Lower lobe of right lung (tissue), 2 donors: ENCODE results near the gene FANCC. TPM values are rescaled to one million over a fixed set of nuclear protein-coding genes. Genes with fewer than 3 reads are reported as not detected.

Experiments
- ATAC-seq, 2 donors: fragments of 200-7000 bp; cut with Tn5 transposase; one replicate each; pipeline ENCODE4 v1.9.1; 2020 to 2022; ENCODE audit warnings: mild to moderate bottlenecking in 2 of 2, moderate library complexity in 2 of 2
- DNase-seq: peaks from one replicate; pipeline ENCODE4 v3.0.0-alpha.2; 2020
- H3K27ac ChIP-seq: fragments of 200-600 bp; one replicate; pipeline ENCODE4 v1.8.0; 2022
- H3K27me3 ChIP-seq: fragments of 200-600 bp; one replicate; pipeline ENCODE4 v1.8.0; 2022; ENCODE audit warnings: low read depth
- H3K36me3 ChIP-seq: fragments of 200-600 bp; one replicate; pipeline ENCODE4 v1.8.0; 2022; ENCODE audit warnings: mild to moderate bottlenecking
- H3K4me1 ChIP-seq: fragments of 200-600 bp; one replicate; pipeline ENCODE4 v1.8.0; 2022
- H3K4me3 ChIP-seq: fragments of 200-600 bp; one replicate; pipeline ENCODE4 v1.8.0; 2022; ENCODE audit warnings: mild to moderate bottlenecking
- H3K9me3 ChIP-seq: fragments of 200-600 bp; one replicate; pipeline ENCODE4 v1.8.0; 2022
- intact Hi-C: fragments of 100-400 bp; cut with DNase I; formaldehyde crosslinking; loops from one replicate; pipeline ENCODE4 v1.11.0; 2022
- total RNA-seq: library from RNA; stranded (reverse); fragmentation: NEBNext Ultra II Directional; extraction: Animal tissue kit (Norgen Biotek cat#: 25700); gene quantifications from one replicate; pipeline ENCODE4 v1.2.1, GENCODE V29; 2021
- TF ChIP-seq, protein P1 (sequence below): fragments of 200-600 bp; IDR thresholded peaks from one replicate; pipeline ENCODE4 v1.8.0; 2022; ENCODE audit warnings: antibody characterized with exemption, mild to moderate bottlenecking
- donor health status: DM: no; HTN: yes; CAD: no; lungs with severe emphysema.

The FANCC gene
- total RNA-seq, 1 donor from 2014 or later, result 11.3 TPM

DNA sequence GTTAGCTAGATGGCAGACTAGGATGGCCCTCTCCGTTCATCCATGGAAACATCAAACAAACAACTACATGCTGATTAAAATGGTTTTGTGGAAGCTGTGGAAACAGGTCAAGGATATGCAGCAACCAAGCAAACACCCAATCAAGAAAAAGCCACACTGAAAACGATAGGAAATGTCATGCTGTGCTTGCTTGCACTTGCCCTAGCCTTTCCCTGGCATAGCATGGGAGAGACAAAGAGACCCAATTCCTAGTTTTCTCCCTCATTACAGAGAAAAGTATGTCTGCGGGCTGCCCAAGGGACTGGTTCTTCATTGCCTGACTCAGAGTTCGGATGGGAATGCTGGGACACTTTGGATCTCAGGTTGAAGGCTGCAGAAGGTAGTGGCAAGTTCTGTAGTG is 98.7 kb downstream of the FANCC start:
- intact Hi-C loops, result no loop called here
- no peak for ATAC-seq
- Histone ChIP-seq H3K27ac (no peak overlapping the region), H3K27me3 (no peaks in the 10 kb centered on the region), H3K9me3 (no peaks in the 10 kb centered on the region), H3K36me3 (no peaks in the 10 kb centered on the region), H3K4me1 (no peaks in the 10 kb centered on the region), H3K4me3 (no peak overlapping the region)
- no peak for DNase-seq
- TF ChIP-seq, protein P1, sequence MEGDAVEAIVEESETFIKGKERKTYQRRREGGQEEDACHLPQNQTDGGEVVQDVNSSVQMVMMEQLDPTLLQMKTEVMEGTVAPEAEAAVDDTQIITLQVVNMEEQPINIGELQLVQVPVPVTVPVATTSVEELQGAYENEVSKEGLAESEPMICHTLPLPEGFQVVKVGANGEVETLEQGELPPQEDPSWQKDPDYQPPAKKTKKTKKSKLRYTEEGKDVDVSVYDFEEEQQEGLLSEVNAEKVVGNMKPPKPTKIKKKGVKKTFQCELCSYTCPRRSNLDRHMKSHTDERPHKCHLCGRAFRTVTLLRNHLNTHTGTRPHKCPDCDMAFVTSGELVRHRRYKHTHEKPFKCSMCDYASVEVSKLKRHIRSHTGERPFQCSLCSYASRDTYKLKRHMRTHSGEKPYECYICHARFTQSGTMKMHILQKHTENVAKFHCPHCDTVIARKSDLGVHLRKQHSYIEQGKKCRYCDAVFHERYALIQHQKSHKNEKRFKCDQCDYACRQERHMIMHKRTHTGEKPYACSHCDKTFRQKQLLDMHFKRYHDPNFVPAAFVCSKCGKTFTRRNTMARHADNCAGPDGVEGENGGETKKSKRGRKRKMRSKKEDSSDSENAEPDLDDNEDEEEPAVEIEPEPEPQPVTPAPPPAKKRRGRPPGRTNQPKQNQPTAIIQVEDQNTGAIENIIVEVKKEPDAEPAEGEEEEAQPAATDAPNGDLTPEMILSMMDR, result no peak

DNA sequence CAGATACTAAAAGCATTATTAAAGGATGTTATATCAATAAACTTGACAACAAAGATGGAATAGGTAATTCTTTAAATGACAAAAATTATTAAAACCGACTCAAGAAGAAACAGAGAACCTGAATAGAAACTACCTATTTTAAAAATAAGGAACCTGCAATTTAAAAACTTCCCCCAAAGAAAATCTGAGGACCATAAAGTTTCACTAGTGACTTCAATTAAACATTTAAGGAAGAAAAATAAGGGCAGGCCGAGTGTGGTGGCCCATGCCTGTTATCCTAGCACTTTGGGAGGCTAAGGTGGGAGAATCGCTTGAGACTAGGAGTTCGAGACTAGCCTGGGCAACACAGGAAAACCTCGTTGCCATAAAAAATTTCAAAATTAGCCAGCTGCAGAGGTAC is 99.6 kb downstream of the FANCC start:
- Histone ChIP-seq H3K4me1 (no peaks in the 10 kb centered on the region), H3K27ac (no peak overlapping the region), H3K4me3 (no peak overlapping the region), H3K9me3 (no peaks in the 10 kb centered on the region), H3K36me3 (no peaks in the 10 kb centered on the region), H3K27me3 (no peaks in the 10 kb centered on the region)
- TF ChIP-seq, protein P1, result no peak
- ATAC-seq (no peak), DNase-seq (no peak)
- intact Hi-C loops, result no loop called here

DNA sequence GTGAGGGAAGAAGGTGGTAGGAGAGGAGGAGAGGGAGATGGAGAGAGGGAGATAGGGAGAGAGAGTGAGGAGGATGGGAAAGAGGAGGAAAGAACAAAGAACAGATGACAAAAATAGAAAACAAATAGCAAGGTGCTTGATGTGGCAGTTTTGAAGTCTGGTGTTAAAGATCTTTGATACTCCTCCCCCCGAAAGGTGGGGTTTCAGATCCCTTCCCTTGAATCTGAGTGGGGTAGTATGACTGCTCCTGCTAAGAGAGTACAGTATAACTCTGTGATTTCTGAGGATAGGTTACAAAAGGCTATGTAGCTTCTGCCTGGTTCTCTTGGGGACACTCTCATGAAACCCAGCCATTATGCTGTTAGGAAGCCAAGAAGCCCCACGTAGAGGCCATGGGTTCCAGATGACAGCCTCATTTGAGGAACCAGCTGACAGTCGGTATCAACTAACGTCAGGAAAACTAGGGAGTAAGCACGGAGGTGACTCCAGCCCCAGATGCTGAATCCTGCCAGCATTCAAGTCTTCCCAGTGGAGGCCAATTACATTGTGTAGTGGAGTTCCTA is 102.1 kb downstream of the FANCC start:
- Histone ChIP-seq H3K4me3 (no peak overlapping the region), H3K27me3 (no peaks in the 10 kb centered on the region), H3K27ac (no peak overlapping the region), H3K9me3 (no peaks in the 10 kb centered on the region), H3K4me1 (no peaks in the 10 kb centered on the region), H3K36me3 (no peaks in the 10 kb centered on the region)
- intact Hi-C loops, result no loop called here
- TF ChIP-seq, protein P1, result no peak
- ATAC-seq, result no peak
- no peak for DNase-seq

DNA sequence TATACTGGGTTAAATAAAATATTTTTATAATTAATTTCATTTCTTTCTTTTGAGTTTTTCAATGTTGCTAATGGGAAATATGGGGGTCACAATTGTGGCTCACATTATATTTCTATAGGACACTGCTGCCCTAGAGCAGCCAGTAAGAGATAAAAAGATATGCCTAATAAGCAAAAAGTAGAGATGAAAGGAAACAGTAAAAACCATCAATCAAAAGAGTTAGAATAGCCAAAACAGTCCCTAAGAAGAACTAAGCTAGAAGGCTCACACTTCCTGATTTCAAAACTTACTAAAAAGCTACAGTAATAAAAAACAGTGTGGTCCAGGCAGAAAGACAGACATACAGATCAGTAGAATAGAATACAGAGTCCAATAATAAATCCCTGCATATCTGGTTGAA is 104.4 kb downstream of the FANCC start:
- Histone ChIP-seq H3K9me3 (no peaks in the 10 kb centered on the region), H3K4me3 (no peak overlapping the region), H3K36me3 (no peaks in the 10 kb centered on the region), H3K27ac (no peak overlapping the region), H3K27me3 (no peaks in the 10 kb centered on the region), H3K4me1 (no peaks in the 10 kb centered on the region)
- TF ChIP-seq, protein P1, result no peak
- DNase-seq (no peak), ATAC-seq (no peak)
- intact Hi-C loops, result no loop called here

DNA sequence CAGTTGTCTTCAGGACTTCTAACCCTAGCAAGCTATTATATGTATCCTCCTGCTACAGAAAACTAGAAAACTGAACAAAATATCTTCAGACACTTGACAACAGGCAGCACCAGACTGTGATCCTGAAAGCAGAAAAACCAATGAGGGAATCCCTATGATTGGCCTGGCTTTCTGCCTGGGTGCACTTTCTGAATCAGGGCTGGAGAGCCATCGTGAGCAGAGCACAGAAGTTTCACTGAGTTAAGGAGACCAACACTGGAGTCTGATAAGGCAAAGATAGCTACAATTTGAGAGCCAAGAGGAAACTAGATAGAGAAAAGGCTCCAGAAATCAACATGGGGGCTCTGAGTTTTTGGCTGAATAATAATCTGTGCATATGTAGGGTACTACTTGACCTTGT is 106.5 kb downstream of the FANCC start:
- DNase-seq (no peak), ATAC-seq (no peak)
- no peaks in the 10 kb centered on the region for H3K27me3 ChIP-seq
- TF ChIP-seq, protein P1, result no peak
- no peaks in the 10 kb centered on the region for H3K9me3 ChIP-seq
- no peaks in the 10 kb centered on the region for H3K4me1 ChIP-seq
- no peaks in the 10 kb centered on the region for H3K36me3 ChIP-seq
- intact Hi-C loops, result no loop called here
- no peak overlapping the region for H3K27ac ChIP-seq
- no peak overlapping the region for H3K4me3 ChIP-seq

DNA sequence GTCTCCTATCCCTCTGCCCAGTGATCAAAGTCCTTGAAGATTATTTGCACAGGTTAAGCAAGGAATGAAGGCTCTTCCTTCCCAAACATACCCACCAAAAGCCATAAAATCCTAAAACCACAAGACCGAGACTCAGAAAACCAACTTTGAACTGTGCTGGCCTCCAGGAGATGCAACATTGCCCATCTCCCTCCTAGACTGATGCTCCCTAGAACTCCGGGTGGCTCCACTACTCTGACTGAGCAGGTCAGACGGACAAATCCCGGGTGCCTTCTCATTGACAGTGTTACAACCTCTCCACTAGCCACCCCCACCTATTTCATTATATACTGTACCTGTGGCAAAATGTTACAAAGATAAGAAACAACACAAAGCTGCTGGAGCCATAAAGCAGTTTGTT is 110.1 kb downstream of the FANCC start:
- no peaks in the 10 kb centered on the region for H3K4me1 ChIP-seq
- H3K27ac ChIP-seq, result no peak overlapping the region

More for the DNA sequence above, 110.1 kb downstream of the FANCC start:
- no peaks in the 10 kb centered on the region for H3K36me3 ChIP-seq
- no peaks in the 10 kb centered on the region for H3K9me3 ChIP-seq
- no peak overlapping the region for H3K4me3 ChIP-seq
- DNase-seq (no peak), ATAC-seq (no peak)
- TF ChIP-seq, protein P1, result no peak
- H3K27me3 ChIP-seq, result no peaks in the 10 kb centered on the region
- intact Hi-C loops, result no loop called here
